Cardiac muscle cell (in vitro differentiated cells and primary cell): ENCODE results near the gene TMEM163. TPM values are rescaled to one million over a fixed set of nuclear protein-coding genes. Genes with fewer than 3 reads are reported as not detected.

Source experiments
- DNase-seq, 2 donors: peaks; one replicate each; pipeline versions ENCODE4 v3.0.0 to v3.0.0-alpha.2; 2010 to 2017; ENCODE audit warnings: low read depth in 1 of 2, low spot score in 1 of 2
- H3K27ac ChIP-seq: fragments of 200-600 bp; sonication (generic); 2 replicates; pipeline ENCODE4 v1.5.1; 2016
- H3K27me3 ChIP-seq: fragments of 200-600 bp; sonication (generic); 2 replicates; pipeline ENCODE4 v1.6.0; 2016; ENCODE audit warnings: control low read depth
- H3K36me3 ChIP-seq: fragments of 200-600 bp; sonication (generic); 2 replicates; pipeline ENCODE4 v1.5.1; 2016; ENCODE audit warnings: control low read depth
- H3K4me1 ChIP-seq: fragments of 200-600 bp; sonication (generic); 2 replicates; pipeline ENCODE4 v1.8.1; 2017; ENCODE audit warnings: low read depth, mild to moderate bottlenecking, mixed run types
- H3K4me3 ChIP-seq: fragments of 200-600 bp; sonication (generic); 2 replicates; pipeline ENCODE4 v1.5.1; 2016; ENCODE audit warnings: mild to moderate bottlenecking
- H3K9me3 ChIP-seq: fragments of 200-600 bp; sonication (generic); 2 replicates; pipeline ENCODE4 v1.5.1; 2017; ENCODE audit warnings: low read depth, mild to moderate bottlenecking, control low read depth
- CTCF ChIP-seq: IDR thresholded peaks from 2 replicates; pipeline ENCODE4 v1.5.1; 2012; ENCODE audit warnings: low read depth, mild to moderate bottlenecking, low read length
- polyA plus RNA-seq: library from polyadenylated mRNA; unstranded; fragments of >200 nt; fragmentation: Nextera tagmentation; extraction: Ambion mirVana; gene quantifications from 2 replicates; pipeline ENCODE4 v1.2.1, GENCODE V29; 2016
- total RNA-seq: library from RNA; depleted of rRNA; stranded (reverse); fragments of >200 nt; gene quantifications from 2 replicates; pipeline ENCODE4 v1.2.3, GENCODE V29; 2016

Gene TMEM163
- total and polyA plus RNA-seq, 2 experiments from 2014 or later = 45.8 to 58.1 TPM

GRCh38 chr2:134522496-134523455 lies 196.0 kb downstream of the TMEM163 start:
- Histone ChIP-seq H3K27ac (no peak overlapping the region), H3K4me1 (no peaks in the 10 kb centered on the region), H3K4me3 (no peak overlapping the region), H3K27me3 (no peaks in the 10 kb centered on the region), H3K9me3 (no peaks in the 10 kb centered on the region), H3K36me3 (no peaks in the 10 kb centered on the region)
- no peak for DNase-seq
- TF ChIP-seq CTCF = no peak

GRCh38 chr2:134518101-134518500 lies 200.7 kb downstream of the TMEM163 start:
- TF ChIP-seq CTCF = no peak
- Histone ChIP-seq H3K4me1 (no peaks in the 10 kb centered on the region), H3K27ac (no peak overlapping the region), H3K4me3 (no peak overlapping the region), H3K9me3 (no peaks in the 10 kb centered on the region), H3K27me3 (no peaks in the 10 kb centered on the region), H3K36me3 (no peaks in the 10 kb centered on the region)
- no peak for DNase-seq

GRCh38 chr2:134515137-134515536 lies 203.7 kb downstream of the TMEM163 start:
- Histone ChIP-seq H3K27ac (no peak overlapping the region), H3K27me3 (no peaks in the 10 kb centered on the region), H3K4me1 (no peaks in the 10 kb centered on the region), H3K36me3 (no peaks in the 10 kb centered on the region), H3K4me3 (no peak overlapping the region), H3K9me3 (no peaks in the 10 kb centered on the region)
- DNase-seq = no peak
- TF ChIP-seq CTCF = no peak

GRCh38 chr2:134513465-134513804 lies 205.4 kb downstream of the TMEM163 start:
- Histone ChIP-seq H3K9me3 (no peaks in the 10 kb centered on the region), H3K4me1 (no peaks in the 10 kb centered on the region), H3K36me3 (no peaks in the 10 kb centered on the region), H3K27ac (no peak overlapping the region), H3K4me3 (no peak overlapping the region), H3K27me3 (no peaks in the 10 kb centered on the region)
- no peak for DNase-seq
- no peak for TF ChIP-seq CTCF

GRCh38 chr2:134512734-134513464 lies 205.9 kb downstream of the TMEM163 start:
- H3K4me3 ChIP-seq = no peak overlapping the region
- DNase-seq = no peak
- no peak overlapping the region for H3K27ac ChIP-seq
- no peaks in the 10 kb centered on the region for H3K9me3 ChIP-seq
- H3K36me3 ChIP-seq = no peaks in the 10 kb centered on the region
- TF ChIP-seq CTCF = no peak
- H3K27me3 ChIP-seq = no peaks in the 10 kb centered on the region
- no peaks in the 10 kb centered on the region for H3K4me1 ChIP-seq
